KOPT-K1 (cell line): Measurements from ENCODE around the gene TTLL4.

ENCODE experiments used
- H3K27ac ChIP-seq: fragments of 200-600 bp; sonication (generic); 2 replicates; pipeline ENCODE4 v1.5.1; 2016; ENCODE audit warnings: antibody characterized with exemption, mild to moderate bottlenecking, low read depth, low read length; ENCODE audit not compliant: poor library complexity, severe bottlenecking
- H3K36me3 ChIP-seq: fragments of 200-600 bp; sonication (generic); 2 replicates; pipeline ENCODE4 v1.5.1; 2017; ENCODE audit warnings: antibody characterized with exemption, mild to moderate bottlenecking, low read length, moderate library complexity; ENCODE audit not compliant: insufficient read depth
- H3K9me3 ChIP-seq: fragments of 200-600 bp; sonication (generic); 2 replicates; pipeline ENCODE4 v1.5.1; 2017; ENCODE audit warnings: antibody characterized with exemption, low read length, mild to moderate bottlenecking; ENCODE audit not compliant: insufficient read depth, poor library complexity, severe bottlenecking

TTLL4 gene

DNA sequence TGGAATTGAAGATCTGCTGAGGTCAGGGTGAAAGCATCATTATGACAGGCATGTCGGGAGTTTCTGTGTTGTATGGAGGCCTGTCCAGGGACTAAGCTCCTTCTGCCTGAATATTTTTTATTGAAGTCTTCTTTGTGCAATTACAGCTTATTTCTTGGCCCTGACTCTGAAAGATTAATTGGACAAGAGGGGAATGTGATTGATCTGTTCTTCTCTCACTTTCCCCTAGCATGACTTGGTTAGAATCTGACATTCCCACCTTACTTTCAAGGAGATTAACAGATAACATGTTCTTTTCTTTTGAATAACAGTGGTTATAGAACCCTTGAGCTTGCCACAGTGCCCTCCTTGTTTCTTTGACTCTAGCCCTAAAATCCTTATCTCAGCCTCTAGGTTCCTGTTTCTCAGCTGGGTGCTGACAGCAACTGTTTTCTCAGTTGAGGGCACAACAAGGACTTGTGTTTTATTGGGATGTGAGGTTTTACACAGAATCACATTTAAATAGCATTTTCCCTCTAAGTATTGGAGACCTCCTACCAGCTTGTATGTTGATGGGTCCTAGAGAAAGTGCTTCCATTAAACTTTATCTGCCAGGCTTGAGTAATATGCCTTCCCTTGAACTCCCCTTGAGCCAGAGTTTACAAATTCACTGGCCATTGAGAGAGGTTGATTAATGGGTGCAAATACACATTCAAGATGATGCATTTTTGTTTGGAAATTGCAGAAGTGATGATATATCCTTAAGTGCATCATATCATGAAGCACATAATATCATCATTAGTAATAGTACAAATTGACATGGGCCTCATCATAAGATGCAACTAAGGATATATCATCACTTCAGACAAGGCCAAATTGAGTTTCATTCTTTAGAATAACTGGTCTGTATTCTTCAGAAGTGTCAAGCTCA lies 12.5 kb downstream of the TTLL4 start:
- no peak overlapping the region for H3K27ac ChIP-seq
- H3K36me3 ChIP-seq: peaks cover 22% of the 10 kb centered on the region
- peaks cover 29% of the 10 kb centered on the region for H3K9me3 ChIP-seq

DNA sequence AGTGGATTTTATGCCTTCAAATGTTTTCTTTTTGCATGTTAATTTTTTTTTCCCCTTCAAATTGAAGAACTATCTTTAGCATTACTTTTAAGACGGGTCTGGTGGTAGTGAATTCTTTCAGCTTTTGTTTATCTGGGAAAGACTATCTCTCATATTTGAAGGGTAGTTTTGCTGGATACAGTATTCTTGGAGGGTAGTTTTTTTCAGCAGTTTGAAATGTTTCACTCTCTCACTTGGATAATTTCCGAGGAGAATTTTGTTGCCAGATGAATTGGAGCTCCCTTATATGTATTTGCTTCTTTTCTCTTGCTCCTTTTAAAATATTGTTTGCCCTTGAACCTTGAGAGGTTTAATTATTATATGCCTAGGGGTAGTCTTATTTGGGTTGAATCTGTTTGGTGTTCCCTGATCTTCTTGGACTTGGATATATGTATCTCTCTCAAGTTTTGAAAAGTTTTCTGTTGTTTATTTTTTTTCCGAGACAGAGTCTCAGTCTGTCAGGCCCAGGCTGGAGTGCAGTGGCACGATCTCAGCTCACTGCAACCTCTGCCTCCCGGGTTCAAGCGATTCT lies 15.5 kb downstream of the TTLL4 start:
- Histone ChIP-seq H3K9me3 (peaks cover 29% of the 10 kb centered on the region), H3K36me3 (peaks cover 9% of the 10 kb centered on the region), H3K27ac (no peak overlapping the region)

DNA sequence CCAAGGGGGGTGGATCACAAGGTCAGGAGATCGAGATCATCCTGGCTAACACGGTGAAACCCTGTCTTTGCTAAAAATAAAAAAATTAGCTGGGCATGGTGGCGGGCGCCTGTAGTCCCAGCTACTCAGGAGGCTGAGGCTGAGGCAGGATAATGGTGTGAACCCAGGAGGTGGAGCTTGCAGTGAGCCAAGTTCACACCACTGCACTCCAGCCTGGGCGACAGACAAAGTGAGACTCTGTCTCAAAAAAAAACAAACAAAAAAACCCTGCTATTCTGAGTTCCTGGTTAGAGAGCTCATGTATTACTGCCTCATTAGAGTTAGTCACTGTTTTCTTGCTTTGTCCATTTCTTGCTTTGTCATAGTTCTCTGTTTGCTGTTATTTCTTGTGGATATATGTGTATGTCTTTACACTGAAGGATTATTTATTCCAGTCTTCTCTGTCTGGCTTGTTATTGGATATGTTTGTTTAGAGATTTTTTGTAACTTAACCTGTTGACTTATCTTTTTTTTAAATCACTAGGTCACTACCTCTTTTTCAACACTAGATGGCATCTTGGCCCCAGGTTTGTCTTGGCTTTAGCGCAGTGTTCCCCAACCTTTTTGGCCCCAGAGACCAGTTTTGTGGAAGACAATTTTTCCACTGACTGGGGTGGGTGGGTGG lies 17.0 kb downstream of the TTLL4 start:
- peaks cover 9% of the 10 kb centered on the region for H3K36me3 ChIP-seq
- H3K9me3 ChIP-seq: peaks cover 29% of the 10 kb centered on the region
- H3K27ac ChIP-seq: no peak overlapping the region

DNA sequence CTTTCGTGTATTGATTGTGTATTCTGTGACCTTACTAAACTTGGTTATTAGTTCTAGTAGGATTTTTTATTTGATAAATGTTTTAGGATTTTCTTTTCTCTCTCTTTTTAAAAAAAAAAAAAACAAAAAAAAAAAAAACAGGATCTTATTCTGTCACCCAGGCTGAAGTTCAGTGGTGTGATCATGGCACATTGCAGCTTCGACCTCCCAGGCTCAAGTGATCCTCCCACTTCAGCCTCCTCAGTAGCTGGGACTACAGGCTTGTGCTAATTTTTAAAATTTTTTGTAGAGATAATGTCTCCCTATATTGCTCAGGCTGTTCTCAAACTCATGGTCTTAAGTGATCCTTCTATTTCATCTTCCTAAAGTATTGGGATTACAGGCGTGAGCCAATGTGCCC lies 19.0 kb downstream of the TTLL4 start:
- H3K36me3 ChIP-seq: peaks cover 9% of the 10 kb centered on the region

DNA sequence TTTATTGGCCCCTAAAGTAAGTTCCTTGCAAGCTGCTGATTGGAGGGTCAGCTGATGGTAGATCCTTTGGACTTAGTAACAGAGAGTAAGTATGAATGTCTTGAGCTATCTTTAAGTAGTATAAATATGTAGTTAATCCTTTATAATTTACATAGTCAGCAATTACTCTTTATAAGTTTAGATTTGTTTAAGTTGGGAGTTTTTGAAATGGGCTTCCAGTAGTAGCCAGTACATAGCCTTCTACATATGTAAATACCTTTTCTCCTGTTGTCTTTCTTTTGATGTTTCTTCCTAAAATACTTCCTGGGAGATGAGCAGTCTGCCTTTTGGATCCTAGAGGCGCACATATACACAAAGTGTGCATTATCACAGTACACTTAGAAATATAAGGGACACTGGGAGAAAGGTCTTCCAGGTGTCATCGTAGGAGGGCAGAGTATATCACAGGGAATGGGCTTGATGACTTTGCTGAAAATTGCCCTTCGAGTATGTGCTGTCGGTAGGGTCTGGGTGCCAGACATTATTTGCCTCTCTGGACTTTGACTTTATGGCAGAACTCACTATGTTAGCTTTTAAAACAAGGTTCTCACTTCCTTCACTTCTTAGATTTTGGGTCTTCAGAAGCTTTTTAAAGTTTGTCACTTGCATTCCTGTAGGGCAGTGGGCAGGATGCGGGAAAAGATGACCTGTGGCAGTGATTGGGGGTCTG lies 21.6 kb downstream of the TTLL4 start:
- H3K36me3 ChIP-seq: peaks cover 17% of the 10 kb centered on the region
- H3K27ac ChIP-seq: no peak overlapping the region
- peaks cover 6% of the 10 kb centered on the region for H3K9me3 ChIP-seq

More for the DNA sequence above, 19.0 kb downstream of the TTLL4 start:
- H3K9me3 ChIP-seq: peaks cover 29% of the 10 kb centered on the region
- H3K27ac ChIP-seq: no peak overlapping the region

DNA sequence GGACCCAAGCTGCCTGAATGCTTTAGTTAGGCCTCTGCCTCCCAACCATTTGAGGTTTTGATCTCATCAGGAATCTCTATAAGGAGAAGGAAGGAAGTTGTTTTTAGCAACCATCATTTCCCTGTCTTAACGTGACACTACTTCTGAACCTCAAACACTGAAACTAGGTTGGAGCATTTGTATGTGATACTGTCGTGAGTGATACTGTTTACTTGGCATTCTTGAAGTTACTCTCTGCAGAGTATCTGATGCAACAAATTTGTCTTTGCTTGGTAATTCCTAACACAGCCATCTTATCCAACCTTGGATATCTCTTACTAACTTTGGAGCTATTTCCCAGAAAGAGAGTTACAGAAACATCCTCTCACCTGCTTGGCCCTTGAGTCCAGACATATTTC lies 22.1 kb downstream of the TTLL4 start:
- H3K9me3 ChIP-seq: peaks cover under 1% of the 10 kb centered on the region
- peaks cover 17% of the 10 kb centered on the region for H3K36me3 ChIP-seq
- no peak overlapping the region for H3K27ac ChIP-seq

DNA sequence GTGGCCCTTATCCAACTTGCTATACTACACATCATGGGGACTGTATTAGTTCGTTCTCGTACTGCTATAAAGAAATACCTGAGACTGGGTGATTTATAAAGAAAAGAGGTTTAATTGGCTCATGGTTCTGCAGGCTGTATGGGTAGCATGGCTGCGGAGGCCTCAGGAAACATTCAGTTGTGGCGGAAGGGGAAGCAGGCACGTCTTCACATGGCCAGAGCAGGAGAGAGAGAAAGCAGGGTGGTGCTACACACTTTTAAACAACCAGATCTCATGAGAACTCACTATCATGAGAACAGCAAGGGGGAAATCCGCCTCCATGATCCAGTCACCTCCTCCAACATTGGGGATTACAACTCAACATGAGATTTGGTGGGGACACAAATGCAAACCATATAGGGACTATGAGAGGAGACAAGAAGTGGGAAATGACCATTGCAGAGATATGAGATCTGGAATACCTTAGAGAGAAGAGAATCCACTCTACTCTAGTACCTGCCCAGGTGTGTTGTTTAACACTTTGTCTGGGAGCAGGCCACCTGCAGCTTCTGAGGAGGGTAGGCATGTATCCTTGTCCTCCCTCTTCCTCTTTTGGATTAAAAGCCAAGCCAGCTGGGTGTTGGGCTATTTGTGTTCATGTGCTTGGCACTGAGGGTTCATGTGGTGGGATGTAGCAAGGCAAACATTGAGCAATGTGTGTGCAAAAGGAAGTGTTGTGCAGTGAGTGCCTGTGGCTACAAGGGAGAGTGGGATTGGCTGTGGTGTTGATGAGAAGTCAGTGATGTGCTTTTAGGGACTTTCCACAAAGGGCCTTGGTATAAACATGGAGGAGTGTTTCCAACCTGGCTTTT lies 22.8 kb downstream of the TTLL4 start:
- Histone ChIP-seq H3K9me3 (no peaks in the 10 kb centered on the region), H3K36me3 (peaks cover 22% of the 10 kb centered on the region), H3K27ac (no peak overlapping the region)

DNA sequence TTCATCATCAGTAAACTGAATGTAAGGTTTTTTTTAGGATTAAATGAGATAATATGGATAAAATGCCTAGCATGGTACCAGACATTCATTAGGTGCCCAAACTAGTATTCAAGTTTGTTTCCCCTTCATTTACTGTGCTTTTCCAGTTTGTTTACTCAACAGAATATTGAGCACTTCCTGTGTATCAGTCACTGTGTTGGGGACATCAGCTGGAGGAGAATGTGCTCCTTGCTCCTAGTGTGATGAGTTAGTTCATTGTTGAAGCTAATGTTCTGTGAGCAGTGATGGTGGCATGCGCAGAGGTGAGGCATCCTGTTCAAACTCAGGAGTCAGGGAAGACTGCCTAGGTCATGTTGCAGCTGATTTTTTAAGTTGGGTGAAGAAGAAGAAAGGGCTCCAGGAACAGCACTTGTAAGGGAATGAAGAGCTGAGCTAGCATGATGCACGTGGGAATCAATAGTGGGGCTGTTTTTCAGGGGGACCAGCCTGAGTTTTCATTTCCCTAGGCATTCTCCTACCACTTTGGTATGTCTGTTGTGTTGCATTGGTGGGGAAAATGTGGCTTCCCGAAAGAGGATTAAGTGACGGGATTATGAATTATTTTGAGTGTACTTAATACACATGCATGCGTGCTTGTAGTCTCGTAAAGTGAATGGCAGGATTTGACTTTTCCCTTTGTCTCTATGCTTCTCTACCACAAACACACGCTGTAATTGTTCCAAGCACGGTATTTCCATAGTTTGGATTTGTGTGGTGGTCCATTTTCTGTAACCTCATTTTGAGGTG lies 23.7 kb downstream of the TTLL4 start:
- H3K27ac ChIP-seq: no peak overlapping the region

DNA sequence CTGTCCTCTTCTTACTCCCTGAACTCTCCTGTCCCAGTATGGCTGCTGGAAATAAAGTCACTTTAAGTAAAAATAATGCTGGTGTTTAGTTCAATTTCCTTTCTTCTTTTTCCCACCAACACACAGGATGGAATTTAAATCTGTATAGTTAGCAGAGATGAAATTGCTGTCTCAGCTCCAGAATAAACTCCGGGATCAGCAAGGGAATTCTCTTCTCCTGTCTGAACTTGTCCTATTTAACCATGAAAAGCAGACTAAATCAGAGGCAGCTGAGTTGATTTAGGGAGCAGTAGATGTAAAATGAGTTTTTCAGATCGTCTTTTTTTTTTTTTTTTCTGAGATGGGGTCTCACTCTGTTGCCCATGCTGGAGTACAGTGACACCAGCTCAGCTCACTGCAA lies 25.9 kb downstream of the TTLL4 start:
- Histone ChIP-seq H3K36me3 (peaks cover 54% of the 10 kb centered on the region), H3K27ac (no peak overlapping the region), H3K9me3 (no peaks in the 10 kb centered on the region)

More for the DNA sequence above, 23.7 kb downstream of the TTLL4 start:
- H3K9me3 ChIP-seq: no peaks in the 10 kb centered on the region
- H3K36me3 ChIP-seq: peaks cover 32% of the 10 kb centered on the region

DNA sequence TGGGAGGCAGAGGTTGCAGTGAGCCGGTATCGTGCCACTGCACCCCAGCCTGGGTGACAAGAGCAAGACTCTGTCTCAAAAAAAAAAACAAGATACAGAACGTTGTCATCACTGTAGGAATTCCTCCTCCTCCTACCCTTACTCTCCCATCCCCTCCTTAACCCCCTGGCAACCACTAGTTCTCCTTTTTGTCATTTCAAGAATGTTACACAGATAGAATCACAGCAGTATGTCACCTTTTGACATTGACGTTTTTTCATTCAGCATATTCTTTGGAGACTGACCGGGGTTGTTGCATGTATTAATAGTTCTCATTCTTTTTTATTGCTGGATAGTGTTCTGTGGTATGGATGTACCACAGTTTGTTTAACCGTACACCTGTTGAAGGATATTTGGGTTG lies 32.4 kb downstream of the TTLL4 start:
- H3K9me3 ChIP-seq: no peaks in the 10 kb centered on the region
- no peak overlapping the region for H3K27ac ChIP-seq
- peaks cover 88% of the 10 kb centered on the region for H3K36me3 ChIP-seq

DNA sequence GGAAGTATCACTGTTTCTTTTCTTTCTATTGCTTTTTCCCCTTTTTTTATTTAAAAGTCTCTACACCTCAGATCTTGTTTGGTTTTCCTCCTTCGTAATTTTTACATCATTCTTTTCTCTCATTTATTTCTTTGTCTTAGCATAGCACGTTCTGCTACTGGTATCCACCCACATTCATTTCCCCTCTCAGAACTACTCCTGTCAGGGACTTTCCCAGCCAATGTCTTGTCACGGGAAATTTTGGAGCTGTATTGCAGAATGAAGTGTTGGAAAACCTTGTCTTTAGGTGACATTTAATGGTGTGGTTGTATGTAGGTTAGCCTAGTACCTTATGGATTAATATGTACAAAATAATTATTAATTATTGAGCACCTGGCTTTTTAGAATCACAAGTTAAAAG lies 34.0 kb downstream of the TTLL4 start:
- no peak overlapping the region for H3K27ac ChIP-seq
- no peaks in the 10 kb centered on the region for H3K9me3 ChIP-seq
- H3K36me3 ChIP-seq: peaks cover 88% of the 10 kb centered on the region

DNA sequence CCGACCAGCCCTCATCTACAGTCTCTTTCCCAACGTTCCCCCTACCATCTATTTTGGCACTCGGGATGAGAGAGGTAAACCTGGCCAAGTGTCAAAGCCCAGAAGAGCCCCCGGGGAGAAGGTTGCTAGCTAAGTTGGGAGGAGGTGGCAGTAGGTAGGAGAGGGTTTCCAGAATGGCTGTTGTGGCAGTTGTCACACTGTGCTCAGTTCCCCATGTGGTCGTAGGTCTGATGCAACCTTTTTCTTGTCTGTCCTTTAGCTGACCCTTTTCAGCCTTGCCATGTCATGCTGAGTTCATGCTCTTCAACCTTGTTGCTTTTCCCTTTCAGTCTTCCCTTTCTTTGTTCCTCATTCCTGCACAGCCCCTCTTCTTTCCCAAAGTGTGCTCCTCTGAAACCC lies 34.5 kb downstream of the TTLL4 start:
- Histone ChIP-seq H3K27ac (no peak overlapping the region), H3K36me3 (peaks cover 88% of the 10 kb centered on the region), H3K9me3 (no peaks in the 10 kb centered on the region)

DNA sequence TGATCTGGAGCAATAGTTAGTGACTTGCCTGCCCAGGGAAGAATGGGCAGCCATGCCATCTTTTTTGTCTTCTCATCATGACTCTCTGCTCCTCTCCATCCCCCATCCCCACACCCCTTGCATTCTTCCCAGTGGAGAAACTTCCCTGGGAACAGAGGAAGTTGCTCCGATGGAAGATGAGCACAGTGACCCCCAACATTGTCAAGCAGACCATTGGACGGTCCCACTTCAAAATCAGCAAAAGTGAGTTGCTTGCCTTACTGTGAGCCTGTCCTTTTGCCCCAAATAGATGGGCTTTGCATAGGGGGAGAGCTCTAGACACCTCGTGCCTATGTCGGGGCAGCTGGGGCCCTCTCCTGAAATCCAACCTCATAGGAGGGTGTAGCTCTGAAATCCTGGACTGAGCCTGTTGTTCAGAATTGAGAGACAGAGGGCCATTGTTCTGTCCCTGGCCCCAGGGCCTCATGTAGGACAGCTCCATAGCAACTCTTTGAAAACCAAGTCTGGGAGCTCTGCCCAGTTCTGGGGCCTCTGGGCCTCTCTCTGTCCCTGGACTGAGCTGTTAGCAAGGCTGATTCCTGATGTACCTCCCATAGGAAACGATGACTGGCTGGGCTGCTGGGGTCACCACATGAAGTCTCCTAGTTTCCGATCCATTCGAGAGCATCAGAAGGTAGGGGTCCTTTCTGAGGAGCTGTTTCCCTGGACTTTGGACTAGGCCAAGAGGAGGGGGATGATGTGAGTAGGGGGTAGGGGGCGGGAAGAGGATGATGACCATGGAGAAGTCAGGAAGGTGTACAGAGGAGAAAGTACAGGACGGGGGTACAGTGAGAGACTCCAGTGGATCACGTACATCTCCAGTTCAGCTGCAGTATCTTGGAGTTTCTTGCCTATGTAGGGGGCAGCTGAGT lies 35.2 kb downstream of the TTLL4 start:
- Histone ChIP-seq H3K36me3 (peaks cover 88% of the 10 kb centered on the region), H3K9me3 (no peaks in the 10 kb centered on the region), H3K27ac (no peak overlapping the region)
